M059J (cell line): ENCODE results near the gene CENPN. TPM values are rescaled to one million over a fixed set of nuclear protein-coding genes. Genes with fewer than 3 reads are reported as not detected.
A peak's percentile ranks its signal among the peaks of the same experiment; 100 is the strongest.

Experiments used
- DNase-seq: peaks from one replicate; pipeline ENCODE4 v3.0.0-alpha.2; 2012; ENCODE audit warnings: low read depth
- total RNA-seq: library from RNA; depleted of rRNA; stranded (reverse); fragments of >200 nt; shearing (Covaris generic); gene quantifications from 2 replicates; pipeline ENCODE4 v1.2.3, GENCODE V29; 2014

The CENPN gene
- total RNA-seq, 1 experiment from 2014 or later = 210 TPM

GRCh38 chr16:81029930-81030604, 23.1 kb downstream of the CENPN start:
- no peak for DNase-seq

- peak; percentile 83 for DNase-seq
These were observed 28.5 kb downstream of the CENPN start, which contains the start of gene ATMIN for GRCh38 chr16:81035398-81035974. Gene ATMIN (plus strand): TSS chr16:81035842. CDS start chr16:81035871, 29 bp downstream.

GRCh38 chr16:81035975-81036750, 29.1 kb downstream of the CENPN start:
- DNase-seq = peak; percentile 31

GRCh38 chr16:81036751-81037350, 29.8 kb downstream of the CENPN start:
- no peak for DNase-seq

GRCh38 chr16:81040131-81040530, 33.1 kb downstream of the CENPN start:
- no peak for DNase-seq

- DNase-seq = no peak
These were observed 33.8 kb downstream of the CENPN start for GRCh38 chr16:81040842-81041241.

GRCh38 chr16:81041696-81042095, 34.7 kb downstream of the CENPN start:
- no peak for DNase-seq

GRCh38 chr16:81042821-81043220, 35.8 kb downstream of the CENPN start:
- no peak for DNase-seq

GRCh38 chr16:81053761-81054160, 46.7 kb downstream of the CENPN start:
- no peak for DNase-seq

GRCh38 chr16:81060576-81061306, 53.7 kb downstream of the CENPN start:
- no peak for DNase-seq

GRCh38 chr16:81061307-81061640, 54.3 kb downstream of the CENPN start:
- DNase-seq = no peak

GRCh38 chr16:81061871-81062608, 55.0 kb downstream of the CENPN start:
- DNase-seq = no peak

GRCh38 chr16:81066681-81067080, 59.7 kb downstream of the CENPN start:
- no peak for DNase-seq

- no peak for DNase-seq
These were observed 60.2 kb downstream of the CENPN start for GRCh38 chr16:81067166-81067565.

- no peak for DNase-seq
These were observed 62.0 kb downstream of the CENPN start for GRCh38 chr16:81069063-81069462.

- no peak for DNase-seq
These were observed 64.0 kb downstream of the CENPN start for GRCh38 chr16:81070979-81071378.

GRCh38 chr16:81071805-81072204, 64.8 kb downstream of the CENPN start:
- DNase-seq = peak; percentile 67

- no peak for DNase-seq
These were observed 66.7 kb downstream of the CENPN start for GRCh38 chr16:81073560-81074330.

GRCh38 chr16:81076566-81077075, 69.6 kb downstream of the CENPN start:
- DNase-seq = peak; percentile 82
